Activated CD8-positive, alpha-beta memory T cell treated with anti-CD3 and anti-CD28 coated beads, Interleukin-2, amount 50 U/mL, for 24 hours (primary cell): ENCODE results near the gene AQP1.

ENCODE experiments used
- DNase-seq: peaks from one replicate; pipeline ENCODE4 v3.0.0-alpha.2; 2020; ENCODE audit errors: extremely low read depth

The AQP1 gene

GRCh38 chr7:30906515-30907240 lies 5.0 kb upstream of the AQP1 start:
- DNase-seq, result no peak

- DNase-seq, result no peak
Measured at GRCh38 chr7:30907527-30908267, 4.0 kb upstream of the AQP1 start.

DNA sequence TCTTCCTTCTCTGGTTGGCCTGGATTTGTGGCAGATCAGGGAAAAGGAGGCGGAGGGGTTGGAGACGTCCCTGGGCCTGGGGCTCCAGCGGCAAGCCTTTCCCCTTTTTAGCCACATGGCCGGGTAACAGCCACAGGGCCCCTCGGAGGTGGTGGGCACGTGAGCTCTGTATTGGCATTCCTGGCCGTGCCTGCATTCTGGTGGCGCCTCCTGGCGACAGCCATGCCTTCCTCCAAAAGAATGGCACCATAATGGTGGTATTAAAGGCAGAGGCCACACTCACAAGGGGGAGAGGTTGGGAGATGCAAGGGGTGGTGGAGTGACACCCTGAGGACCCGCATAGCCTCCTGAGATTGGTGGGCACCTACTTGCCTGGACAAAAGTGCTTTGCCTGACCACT lies 3.0 kb upstream of the AQP1 start:
- no peak for DNase-seq

GRCh38 chr7:30909431-30909830 lies 2.2 kb upstream of the AQP1 start:
- no peak for DNase-seq

DNA sequence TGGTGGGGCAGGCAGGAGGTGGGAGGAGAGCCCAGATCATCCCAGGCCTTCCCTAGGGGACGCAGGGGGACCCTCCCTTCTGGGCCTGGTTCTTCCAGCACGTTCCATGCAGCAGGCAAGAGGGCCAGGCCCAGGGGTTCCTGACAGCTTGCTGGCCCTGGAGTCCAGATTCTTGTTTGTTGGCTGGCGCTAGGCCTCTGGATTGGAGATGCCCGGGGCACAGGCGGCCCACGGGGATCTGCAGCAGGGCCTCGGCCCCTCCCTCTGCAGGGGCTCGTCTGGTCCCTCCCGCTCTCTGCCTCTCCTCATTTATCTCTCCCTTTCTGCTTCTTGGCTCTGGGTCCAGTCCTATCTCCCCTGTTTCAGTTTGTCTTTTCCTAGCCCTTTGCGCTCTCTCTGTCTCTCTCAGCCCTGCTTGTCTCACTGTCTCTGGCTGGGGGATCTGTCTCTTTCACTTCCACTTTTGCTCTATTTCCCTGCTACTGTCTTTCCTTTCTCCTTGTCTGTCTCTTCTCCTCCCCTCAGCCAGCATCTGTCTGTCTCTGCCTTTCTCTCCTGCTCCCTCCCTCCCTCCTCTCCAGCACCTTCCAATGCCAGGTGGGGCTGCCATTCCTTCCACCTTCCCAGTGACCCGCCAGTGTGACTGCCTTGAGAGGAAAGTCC lies 1.1 kb upstream of the AQP1 start:
- DNase-seq, result no peak

DNA sequence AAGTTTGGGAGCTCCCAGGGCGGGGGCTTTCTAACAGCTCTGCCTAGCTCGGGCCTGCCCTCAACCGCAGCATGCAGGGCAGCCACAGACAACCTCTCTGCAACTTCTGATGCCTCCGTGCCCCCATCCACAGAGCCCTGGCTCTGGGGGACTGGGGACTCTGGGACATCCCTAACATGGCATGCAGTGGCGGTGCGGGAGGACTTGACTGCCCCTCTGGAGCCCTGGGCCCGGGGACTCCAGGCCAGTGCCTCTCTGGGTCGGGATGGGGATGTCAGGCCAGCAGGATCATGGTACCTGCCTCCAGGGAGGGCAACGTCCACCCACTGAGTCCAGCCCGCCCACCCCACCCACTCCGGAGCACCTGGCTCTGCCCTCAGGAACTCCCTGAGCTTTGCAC lies 520 bp upstream of the AQP1 start:
- no peak for DNase-seq

- DNase-seq, result no peak
Measured at GRCh38 chr7:30912021-30912730, 523 bp downstream of the AQP1 start.

DNA sequence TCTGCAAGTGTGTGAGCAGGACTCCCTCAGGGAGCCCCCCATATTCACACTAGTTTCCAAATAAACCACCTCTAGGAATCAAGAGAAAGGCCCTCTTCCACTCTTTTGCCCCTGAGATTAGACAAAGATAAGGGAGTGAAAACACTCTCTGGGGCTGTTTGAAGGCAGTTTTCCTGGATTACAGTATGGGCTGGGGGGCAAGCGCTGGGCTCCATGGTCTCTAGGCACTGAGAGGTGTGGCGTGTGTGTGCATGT lies 1.0 kb downstream of the AQP1 start:
- no peak for DNase-seq

DNA sequence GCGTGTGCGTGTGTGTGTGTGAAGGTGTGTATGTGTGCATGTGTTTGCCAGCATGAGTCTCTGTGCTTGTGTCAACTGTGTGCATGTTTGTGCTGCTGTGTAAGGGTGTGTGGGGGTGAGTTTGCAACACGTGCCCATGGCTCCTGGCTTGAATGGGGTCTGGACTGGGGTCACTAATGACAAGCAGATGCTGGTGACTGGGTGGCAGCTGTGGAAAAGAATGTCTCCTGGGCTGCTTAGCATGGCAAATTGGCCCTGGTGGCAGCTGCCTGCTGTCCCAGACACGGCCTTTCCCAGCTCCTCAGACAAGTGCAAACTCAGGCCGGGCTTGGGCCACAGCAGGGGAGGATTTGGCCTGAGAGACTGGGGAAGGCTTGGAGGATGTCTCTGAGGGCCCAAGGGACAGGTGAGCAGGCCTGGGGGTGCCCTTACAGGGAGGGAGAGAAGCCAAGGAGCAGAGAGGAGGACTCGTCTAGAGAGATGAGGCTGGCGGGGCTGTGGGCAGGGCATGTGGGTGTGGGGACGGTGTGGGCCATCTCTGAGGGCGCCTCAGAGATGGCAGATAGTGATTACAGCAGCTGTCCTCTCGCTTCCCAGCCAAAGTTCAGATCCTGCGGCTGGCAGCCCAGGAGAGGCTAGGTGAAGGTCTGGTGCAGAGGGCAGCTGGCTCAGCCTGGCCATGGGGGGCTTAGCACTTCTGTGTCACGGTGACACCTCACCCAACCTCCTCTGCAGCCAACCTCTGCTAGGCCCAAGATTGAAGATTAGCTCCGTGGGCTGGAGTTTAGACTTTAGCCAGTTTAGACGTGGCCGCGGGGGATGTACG lies 1.5 kb downstream of the AQP1 start:
- DNase-seq, result no peak

DNA sequence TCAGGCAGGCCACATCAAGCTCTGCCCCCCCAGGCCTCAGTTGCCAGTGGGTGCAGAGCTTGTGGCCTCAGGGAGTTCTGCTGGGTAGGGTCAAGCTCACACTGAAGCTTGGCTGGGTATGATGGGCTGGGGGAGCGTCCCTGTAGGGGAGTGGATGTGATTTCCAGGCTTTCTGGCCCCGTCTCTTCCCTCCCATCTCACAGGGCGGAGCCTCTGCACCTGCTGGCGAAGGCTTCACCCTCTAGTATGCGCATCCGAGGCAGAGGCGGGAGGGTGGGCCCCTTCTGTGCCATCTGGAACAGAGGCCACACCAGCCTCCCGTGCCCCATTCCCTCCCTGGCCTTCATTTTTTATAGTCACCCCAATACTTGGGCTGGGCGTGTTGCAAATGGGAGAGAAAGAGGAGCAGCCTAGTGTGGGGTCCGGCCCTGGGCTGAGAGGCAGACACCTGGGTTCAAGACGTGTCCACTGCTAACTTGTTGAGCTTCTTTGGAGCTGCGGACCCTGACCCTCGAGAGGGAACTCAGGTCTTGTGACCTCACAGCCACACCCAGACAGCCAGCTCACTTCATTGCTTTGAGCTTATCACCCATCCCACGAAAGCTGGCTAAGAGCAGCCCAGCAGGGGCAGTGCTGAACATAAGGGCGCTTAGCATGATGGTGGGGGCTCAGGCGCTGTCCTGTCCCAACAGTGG lies 2.3 kb downstream of the AQP1 start:
- no peak for DNase-seq

GRCh38 chr7:30914596-30914995 lies 2.9 kb downstream of the AQP1 start:
- no peak for DNase-seq

GRCh38 chr7:30915005-30915601 lies 3.5 kb downstream of the AQP1 start:
- DNase-seq, result no peak

DNA sequence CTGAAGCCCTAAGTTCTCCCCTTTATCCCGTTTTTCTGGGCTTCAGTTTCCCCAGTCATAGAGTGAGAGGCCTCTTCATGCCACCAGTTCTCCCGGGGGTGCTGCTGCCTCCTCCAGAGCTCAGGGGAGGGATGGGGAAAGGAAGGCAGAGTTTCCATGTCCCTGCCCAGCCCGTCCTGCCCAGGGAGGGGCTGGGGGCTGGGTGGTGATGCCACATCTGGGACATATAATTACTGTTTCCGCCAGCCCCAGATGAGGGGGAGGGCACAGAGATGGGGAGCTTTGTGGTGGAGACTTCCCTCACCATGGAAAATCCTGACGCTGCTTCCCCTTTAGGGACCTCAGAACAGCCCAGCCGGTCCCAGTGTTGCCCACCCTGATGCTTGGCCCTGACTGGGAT lies 4.1 kb downstream of the AQP1 start:
- no peak for DNase-seq

DNA sequence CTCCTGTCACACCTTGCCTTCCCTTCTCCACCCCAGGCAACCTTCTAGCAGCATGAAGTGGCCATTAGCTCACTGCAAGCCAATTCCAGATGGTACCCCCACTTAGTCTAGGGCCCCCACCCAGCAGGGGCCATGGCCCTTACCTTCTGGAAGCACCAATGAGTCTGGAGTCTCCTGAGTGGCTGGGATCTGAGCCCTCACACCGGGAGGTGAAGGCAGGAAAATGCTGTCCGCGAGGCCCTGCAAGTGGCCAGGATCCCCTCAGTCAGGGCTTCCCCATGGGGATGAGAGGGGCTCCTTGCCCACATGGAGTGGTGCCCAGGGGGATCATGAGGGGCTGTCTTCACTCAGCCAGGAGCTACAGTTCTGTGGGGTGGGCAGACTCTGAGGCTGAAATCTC lies 4.6 kb downstream of the AQP1 start:
- no peak for DNase-seq

GRCh38 chr7:30916767-30917166 lies 5.1 kb downstream of the AQP1 start:
- no peak for DNase-seq

DNA sequence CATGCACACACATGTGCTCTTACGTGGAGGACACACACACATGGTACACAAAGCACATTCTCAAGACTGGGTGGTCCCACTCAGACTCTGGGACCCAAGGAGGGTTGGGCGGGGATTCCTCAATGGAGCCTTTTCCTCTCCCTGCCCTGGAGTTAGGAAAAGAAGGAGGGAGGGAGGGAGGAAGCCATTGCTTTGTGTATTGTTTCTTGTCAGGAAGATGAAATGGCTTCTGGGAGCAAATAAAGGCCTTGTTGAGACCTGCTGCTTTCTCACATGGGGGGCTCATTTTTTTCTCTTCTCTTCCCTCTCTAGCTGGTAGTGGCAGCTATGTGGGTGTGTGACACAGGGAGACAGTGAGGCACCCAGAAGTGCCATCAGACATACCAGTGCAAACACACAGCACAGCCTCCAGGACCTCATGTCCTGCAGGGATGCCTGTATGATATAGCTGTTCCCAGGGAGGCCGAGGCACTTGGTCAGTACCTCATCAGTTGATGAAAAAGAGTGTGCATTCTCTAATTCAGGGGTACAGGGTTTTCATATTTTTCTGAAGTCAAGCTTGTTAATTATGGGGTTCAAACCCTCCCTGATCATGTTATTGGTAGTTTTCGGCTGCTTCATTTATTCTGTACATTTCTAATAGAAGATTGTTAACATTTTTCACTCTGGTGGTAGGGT lies 5.7 kb downstream of the AQP1 start:
- DNase-seq, result no peak

DNA sequence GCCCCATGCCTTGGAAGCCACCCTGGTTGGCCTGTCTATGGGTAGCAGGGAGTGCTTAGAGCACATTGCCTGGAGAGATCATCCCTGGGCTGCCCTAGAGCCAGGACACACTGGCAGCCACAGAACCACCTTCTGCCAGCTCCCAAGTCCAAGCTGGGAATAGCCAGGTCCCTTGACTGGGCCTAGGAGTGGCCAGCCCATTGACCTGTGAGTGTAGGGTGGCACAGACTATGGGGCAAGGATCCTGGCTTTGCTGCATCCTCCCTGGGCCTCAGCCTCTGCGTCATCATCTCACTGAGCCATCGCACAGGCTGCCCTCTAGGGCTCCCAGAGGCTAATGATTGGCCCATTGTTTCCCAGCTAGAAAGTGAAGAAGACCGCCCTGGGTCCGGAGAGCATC lies 7.0 kb downstream of the AQP1 start:
- no peak for DNase-seq

- DNase-seq, result no peak
Measured at GRCh38 chr7:30920021-30920583, 8.4 kb downstream of the AQP1 start.

DNA sequence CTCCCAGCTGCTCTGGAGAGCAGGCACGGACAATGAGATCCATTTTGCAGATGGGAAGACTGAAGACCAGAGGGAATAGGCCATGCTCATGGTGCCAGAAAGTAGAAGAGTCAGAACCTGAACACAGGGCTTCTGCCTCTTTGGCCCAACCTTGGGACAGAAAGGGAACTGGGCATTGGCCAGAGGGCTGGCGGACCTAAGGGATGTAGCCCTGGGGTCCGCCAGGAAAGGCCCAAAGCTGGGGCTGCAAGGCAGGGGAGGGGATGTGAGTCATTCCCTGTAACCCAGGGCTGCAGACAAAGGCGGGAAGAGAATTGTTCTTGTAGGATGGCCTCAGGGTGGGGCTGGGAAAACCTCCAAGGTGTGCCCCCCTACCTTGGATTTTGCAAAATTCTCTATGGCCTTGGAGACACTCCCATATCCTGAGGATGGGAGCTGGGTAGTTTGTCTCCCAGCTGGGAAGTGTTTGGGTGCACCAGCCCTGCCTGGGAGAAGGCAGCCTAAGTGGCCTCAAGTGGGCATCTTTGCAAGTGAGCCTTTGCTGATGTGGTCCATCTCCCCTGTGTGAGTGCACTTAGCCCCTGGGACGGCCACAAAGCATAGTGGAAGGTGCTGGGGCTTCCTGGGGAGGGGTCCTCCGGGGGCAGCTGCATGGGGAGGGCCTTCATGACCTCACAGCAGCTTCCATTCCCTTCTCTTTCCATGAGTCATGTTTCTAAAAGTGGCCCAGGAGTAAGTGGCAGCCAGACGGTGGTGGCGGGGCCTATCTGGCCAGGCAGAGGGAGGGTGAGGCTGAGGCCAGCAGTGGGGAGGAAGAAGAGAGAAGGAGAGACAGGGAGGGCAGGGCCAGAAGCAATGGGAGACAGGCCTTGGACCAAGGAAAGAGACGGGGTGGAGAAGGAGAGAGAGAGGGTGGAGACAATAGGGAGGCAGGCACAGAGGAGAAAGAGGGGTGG lies 9.2 kb downstream of the AQP1 start:
- no peak for DNase-seq
